ENCODE measurements around the gene GJB1. TPM values are rescaled to one million over a fixed set of nuclear protein-coding genes. Genes with fewer than 3 reads are reported as not detected.

Gene GJB1
- polyA plus RNA-seq, 1 donor (not counting 4 experiments of a cell fraction or from before 2014, with no cell fraction given), result not detected

DNA sequence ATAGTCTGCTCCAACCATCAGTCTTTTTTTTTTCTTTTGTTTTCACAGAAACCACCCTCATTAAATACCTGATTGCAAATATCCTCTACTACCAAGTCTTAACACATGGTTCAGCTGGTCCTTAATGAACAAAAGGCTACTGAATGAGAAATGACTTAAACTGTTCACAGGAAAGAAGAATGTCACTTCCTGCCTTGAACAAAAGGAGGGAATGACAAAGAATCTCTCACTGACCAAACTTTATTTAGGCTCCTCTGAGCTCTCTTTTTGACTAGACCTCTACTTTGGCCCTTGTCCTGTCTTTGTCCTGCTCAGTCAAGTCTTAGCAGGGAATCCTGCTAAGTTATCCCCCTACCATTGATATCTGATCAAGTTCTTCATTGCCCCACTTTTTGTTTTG, 31.8 kb upstream of the GJB1 start:
- Histone ChIP-seq H3K79me2 (ENCODE audit: control insufficient read depth, insufficient read depth, low read length) (no peaks in the 10 kb centered on the region), H4K20me1 (ENCODE audit: control insufficient read depth, extremely low read depth, insufficient read depth, low read length) (no peaks in the 10 kb centered on the region), H2AFZ (ENCODE audit: control insufficient read depth, low read length) (no peak overlapping the region), H3K36me3 (ENCODE audit: control insufficient read depth in 2 of 2, extremely low read depth in 1 of 2, insufficient read depth in 2 of 2, low read length in 2 of 2) (no peaks in the 10 kb centered on the region), H3K4me1 (ENCODE audit: control insufficient read depth, extremely low read depth, insufficient read depth, low read length) (no peaks in the 10 kb centered on the region), H3K4me3 (ENCODE audit: control insufficient read depth in 2 of 3, extremely low read depth in 1 of 3, insufficient read depth in 2 of 3, low read depth in 1 of 3, low read length in 3 of 3) (no peak overlapping the region), H3K27me3 (ENCODE audit: control insufficient read depth, extremely low read depth, insufficient read depth, low read length) (no peaks in the 10 kb centered on the region), H3K9ac (ENCODE audit: control insufficient read depth, extremely low read depth, insufficient read depth, low read length) (no peak overlapping the region), H3K27ac (ENCODE audit: control insufficient read depth, insufficient read depth, low read length) (no peak overlapping the region), H3K9me1 (ENCODE audit: control insufficient read depth, extremely low read depth, insufficient read depth, low read length) (no peaks in the 10 kb centered on the region), H3K4me2 (ENCODE audit: control insufficient read depth, extremely low read depth, insufficient read depth, low read depth, low read length) (no peak overlapping the region), H3K9me3 (ENCODE audit: control insufficient read depth, low read depth, low read length) (no peaks in the 10 kb centered on the region)
- no peak for TF ChIP-seq CTCF (optimal IDR thresholded peaks at IDR 0.05 in 1 of 3, IDR thresholded peaks at IDR 0.05 in 1 of 3, conservative IDR thresholded peaks at IDR 0.05 in 1 of 3; ENCODE audit: extremely low read depth in 1 of 3, insufficient read depth in 2 of 3, low read length in 3 of 3)
- TF ChIP-seq EZH2 (IDR thresholded peaks at IDR 0.05; ENCODE audit: low read length), result no peak
- FAIRE-seq (no peak), DNase-seq (ENCODE audit: low read depth, low spot score) (no peak)
- dilution Hi-C loops (cut with MboI; ENCODE audit: extremely low pct_ligation_motif_present, low sequenced_read_pairs), result no loop called here

- H3K9me1 ChIP-seq (ENCODE audit: control insufficient read depth, extremely low read depth, insufficient read depth, low read length), result no peaks in the 10 kb centered on the region
- FAIRE-seq, result no peak
- no peaks in the 10 kb centered on the region for H3K79me2 ChIP-seq (ENCODE audit: control insufficient read depth, insufficient read depth, low read length)
- no peak for DNase-seq (ENCODE audit: low read depth, low spot score)
- H3K27ac ChIP-seq (ENCODE audit: control insufficient read depth, insufficient read depth, low read length), result no peak overlapping the region
- dilution Hi-C loops (cut with MboI; ENCODE audit: extremely low pct_ligation_motif_present, low sequenced_read_pairs), result no loop called here
- no peaks in the 10 kb centered on the region for H3K9me3 ChIP-seq (ENCODE audit: control insufficient read depth, low read depth, low read length)
- TF ChIP-seq CTCF (optimal IDR thresholded peaks at IDR 0.05 in 1 of 3, IDR thresholded peaks at IDR 0.05 in 1 of 3, conservative IDR thresholded peaks at IDR 0.05 in 1 of 3; ENCODE audit: extremely low read depth in 1 of 3, insufficient read depth in 2 of 3, low read length in 3 of 3), result no peak
- no peak for TF ChIP-seq EZH2 (IDR thresholded peaks at IDR 0.05; ENCODE audit: low read length)
- no peak overlapping the region for H3K9ac ChIP-seq (ENCODE audit: control insufficient read depth, extremely low read depth, insufficient read depth, low read length)
- H4K20me1 ChIP-seq (ENCODE audit: control insufficient read depth, extremely low read depth, insufficient read depth, low read length), result no peaks in the 10 kb centered on the region
- H3K36me3 ChIP-seq (ENCODE audit: control insufficient read depth in 2 of 2, extremely low read depth in 1 of 2, insufficient read depth in 2 of 2, low read length in 2 of 2), result no peaks in the 10 kb centered on the region
- H3K27me3 ChIP-seq (ENCODE audit: control insufficient read depth, extremely low read depth, insufficient read depth, low read length), result no peaks in the 10 kb centered on the region
- no peak overlapping the region for H3K4me3 ChIP-seq (ENCODE audit: control insufficient read depth in 2 of 3, extremely low read depth in 1 of 3, insufficient read depth in 2 of 3, low read depth in 1 of 3, low read length in 3 of 3)
- no peak overlapping the region for H3K4me2 ChIP-seq (ENCODE audit: control insufficient read depth, extremely low read depth, insufficient read depth, low read depth, low read length)
- H3K4me1 ChIP-seq (ENCODE audit: control insufficient read depth, extremely low read depth, insufficient read depth, low read length), result no peaks in the 10 kb centered on the region
- H2AFZ ChIP-seq (ENCODE audit: control insufficient read depth, low read length), result no peak overlapping the region
Observed at GRCh38 chrX:71195964-71196649, 26.9 kb upstream of the GJB1 start.
